Endodermal cell (in vitro differentiated cells): ENCODE data around the gene CLSTN2. TPM values are rescaled to one million over a fixed set of nuclear protein-coding genes. Genes with fewer than 3 reads are reported as not detected.

Source experiments
- DNase-seq: peaks from one replicate; pipeline ENCODE4 v3.0.0-alpha.2; 2017
- H3K27ac ChIP-seq: 2 replicates; pipeline ENCODE4 v1.5.1; 2013; ENCODE audit warnings: mild to moderate bottlenecking, low read depth, low read length, moderate library complexity
- H3K27me3 ChIP-seq: 2 replicates; pipeline ENCODE4 v1.6.1; 2013; ENCODE audit warnings: mild to moderate bottlenecking, low read length, moderate library complexity; ENCODE audit not compliant: insufficient read depth, control insufficient read depth, poor library complexity, severe bottlenecking
- H3K36me3 ChIP-seq: 2 replicates; pipeline ENCODE4 v1.7.0; 2013; ENCODE audit warnings: mild to moderate bottlenecking, low read length, moderate library complexity; ENCODE audit not compliant: control insufficient read depth, insufficient read depth
- H3K4me1 ChIP-seq: one replicate; pipeline ENCODE4 v1.7.0; 2013; ENCODE audit warnings: low read length; ENCODE audit not compliant: control insufficient read depth, insufficient read depth
- H3K4me3 ChIP-seq: 2 replicates; pipeline ENCODE4 v1.5.1; 2013; ENCODE audit warnings: mild to moderate bottlenecking, low read length, moderate library complexity
- H3K9ac ChIP-seq: 2 replicates; pipeline ENCODE4 v1.6.1; 2013; ENCODE audit warnings: mild to moderate bottlenecking, low read length, moderate library complexity; ENCODE audit not compliant: poor library complexity, severe bottlenecking; ENCODE audit errors: extremely low read depth
- H3K9me3 ChIP-seq: 2 replicates; pipeline ENCODE4 v1.6.1; 2013; ENCODE audit warnings: mild to moderate bottlenecking, low read length, moderate library complexity; ENCODE audit not compliant: control insufficient read depth
- H3K27ac Mint-ChIP-seq: 2 replicates; pipeline ENCODE4 v1.8.0; 2020; ENCODE audit warnings: mixed read lengths
- H3K27me3 Mint-ChIP-seq: 2 replicates; pipeline ENCODE4 v1.8.0; 2021; ENCODE audit warnings: mild to moderate bottlenecking, mixed read lengths; ENCODE audit not compliant: insufficient read depth
- H3K36me3 Mint-ChIP-seq: 2 replicates; pipeline ENCODE4 v1.8.0; 2020; ENCODE audit warnings: low read depth, mixed read lengths
- H3K4me1 Mint-ChIP-seq: 2 replicates; pipeline ENCODE4 v1.8.0; 2020; ENCODE audit warnings: mixed read lengths
- H3K4me3 Mint-ChIP-seq: 2 replicates; pipeline ENCODE4 v1.8.0; 2020; ENCODE audit warnings: mild to moderate bottlenecking, moderate library complexity, mixed read lengths
- H3K9me3 Mint-ChIP-seq: 2 replicates; pipeline ENCODE4 v1.8.0; 2020; ENCODE audit warnings: mild to moderate bottlenecking, mixed read lengths
- WGBS, 2 experiments: methylation state at CpG; one replicate each; pipeline versions ENCODE4 v1.1.5 to v1.1.7; 2013; ENCODE audit warnings: missing lambda C conversion rate in 2 of 2, mixed read lengths in 1 of 2; ENCODE audit not compliant: insufficient coverage in 1 of 2, insufficient read length in 1 of 2; 5-methylcytosine and 5-hydroxymethylcytosine counted together
- total RNA-seq, 2 donors: library from RNA; stranded (reverse); fragmentation: NEBNext Ultra II Directional in 1 of 2; extraction: Animal tissue kit (Norgen Biotek cat#: 25700) in 1 of 2; gene quantifications; 2 replicates in 1 of 2; 3 replicates in 1 of 2; pipeline ENCODE4 v1.2.1, GENCODE V29; 2021
- TF ChIP-seq, protein P1 (sequence below): fragments of 200-600 bp; sonication (generic); conservative IDR thresholded peaks from 2 replicates; pipeline ENCODE4 v1.5.0; 2021; ENCODE audit warnings: antibody characterized with exemption, mild to moderate bottlenecking

Gene CLSTN2
- total RNA-seq, 2 donors from 2014 or later = 0.13 to 0.42 TPM

DNA sequence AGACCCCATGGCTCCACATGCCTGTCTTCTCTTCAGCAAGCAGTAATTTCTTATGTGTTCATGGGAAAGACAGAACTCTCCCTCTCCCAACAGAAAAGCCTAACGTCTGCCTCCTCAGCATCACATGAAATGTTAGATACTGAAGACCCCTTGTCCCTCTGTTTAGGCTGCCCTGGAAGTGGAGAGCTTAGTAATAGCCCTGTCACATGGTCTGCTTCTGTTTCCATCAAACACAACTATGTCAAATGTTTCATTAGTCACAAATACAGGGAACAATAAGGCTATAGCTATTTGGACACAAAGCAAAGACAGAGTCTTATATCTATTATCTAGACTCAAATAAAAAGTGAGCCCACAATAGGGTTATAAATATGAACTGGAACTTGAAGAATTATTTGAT, 552.6 kb downstream of the CLSTN2 start:
- Histone ChIP-seq H3K36me3 (no peaks in the 10 kb centered on the region), H3K9ac (no peak overlapping the region), H3K4me3 (no peak overlapping the region), H3K9me3 (peaks cover 13% of the 10 kb centered on the region), H3K27me3 (no peaks in the 10 kb centered on the region), H3K4me1 (no peaks in the 10 kb centered on the region), H3K27ac (no peak overlapping the region)
- no peaks in the 10 kb centered on the region for H3K4me1 Mint-ChIP-seq
- H3K27me3 Mint-ChIP-seq = peaks cover 6% of the 10 kb centered on the region
- H3K36me3 Mint-ChIP-seq = peaks cover 4% of the 10 kb centered on the region
- H3K4me3 Mint-ChIP-seq = no peak overlapping the region
- TF ChIP-seq, protein P1, sequence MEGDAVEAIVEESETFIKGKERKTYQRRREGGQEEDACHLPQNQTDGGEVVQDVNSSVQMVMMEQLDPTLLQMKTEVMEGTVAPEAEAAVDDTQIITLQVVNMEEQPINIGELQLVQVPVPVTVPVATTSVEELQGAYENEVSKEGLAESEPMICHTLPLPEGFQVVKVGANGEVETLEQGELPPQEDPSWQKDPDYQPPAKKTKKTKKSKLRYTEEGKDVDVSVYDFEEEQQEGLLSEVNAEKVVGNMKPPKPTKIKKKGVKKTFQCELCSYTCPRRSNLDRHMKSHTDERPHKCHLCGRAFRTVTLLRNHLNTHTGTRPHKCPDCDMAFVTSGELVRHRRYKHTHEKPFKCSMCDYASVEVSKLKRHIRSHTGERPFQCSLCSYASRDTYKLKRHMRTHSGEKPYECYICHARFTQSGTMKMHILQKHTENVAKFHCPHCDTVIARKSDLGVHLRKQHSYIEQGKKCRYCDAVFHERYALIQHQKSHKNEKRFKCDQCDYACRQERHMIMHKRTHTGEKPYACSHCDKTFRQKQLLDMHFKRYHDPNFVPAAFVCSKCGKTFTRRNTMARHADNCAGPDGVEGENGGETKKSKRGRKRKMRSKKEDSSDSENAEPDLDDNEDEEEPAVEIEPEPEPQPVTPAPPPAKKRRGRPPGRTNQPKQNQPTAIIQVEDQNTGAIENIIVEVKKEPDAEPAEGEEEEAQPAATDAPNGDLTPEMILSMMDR = no peak
- no peak for DNase-seq
- 82% methylated on average over 1 of the region's 1 CpG; no CpG with 5 or more reads in 1 of the 2 experiments for WGBS, 2 experiments
- H3K27ac Mint-ChIP-seq = no peak overlapping the region
- peaks cover 27% of the 10 kb centered on the region for H3K9me3 Mint-ChIP-seq

DNA sequence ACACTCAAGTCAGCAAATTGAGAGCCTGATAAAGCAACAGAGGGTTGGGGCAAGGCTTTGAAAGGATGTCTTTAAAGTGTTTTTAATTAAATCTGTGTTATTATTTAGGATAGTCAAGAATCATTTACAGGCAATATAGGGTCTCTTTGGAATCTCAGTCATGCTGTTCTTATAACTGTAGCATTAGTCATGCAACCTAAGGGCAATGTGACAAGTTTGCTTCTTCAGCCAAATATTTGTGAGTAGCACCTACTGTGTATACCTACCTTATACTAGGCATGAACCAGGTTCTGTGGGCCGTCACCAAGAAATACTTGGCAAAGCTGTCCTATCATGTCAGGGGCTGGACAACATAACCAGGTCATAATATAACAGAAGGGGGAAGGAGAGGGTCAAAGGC, 558.3 kb downstream of the CLSTN2 start:
- no peak for DNase-seq
- H3K4me3 Mint-ChIP-seq = no peak overlapping the region
- WGBS, 2 experiments = 100% methylated on average over 1 of the region's 1 CpG
- peaks cover 2% of the 10 kb centered on the region for H3K4me1 Mint-ChIP-seq
- no peak overlapping the region for H3K27ac Mint-ChIP-seq
- H3K9me3 ChIP-seq = no peaks in the 10 kb centered on the region
- H3K27ac ChIP-seq = no peak overlapping the region
- no peak overlapping the region for H3K9ac ChIP-seq
- no peaks in the 10 kb centered on the region for H3K4me1 ChIP-seq
- peaks cover 10% of the 10 kb centered on the region for H3K27me3 Mint-ChIP-seq
- H3K27me3 ChIP-seq = no peaks in the 10 kb centered on the region
- no peaks in the 10 kb centered on the region for H3K9me3 Mint-ChIP-seq
- H3K36me3 Mint-ChIP-seq = no peaks in the 10 kb centered on the region
- no peak overlapping the region for H3K4me3 ChIP-seq
- no peaks in the 10 kb centered on the region for H3K36me3 ChIP-seq
- TF ChIP-seq, protein P1 = no peak

GRCh38 chr3:140494970-140495369, 560.0 kb downstream of the CLSTN2 start:
- TF ChIP-seq, protein P1 = no peak
- peaks cover 2% of the 10 kb centered on the region for H3K4me1 Mint-ChIP-seq
- no peaks in the 10 kb centered on the region for H3K9me3 Mint-ChIP-seq
- H3K36me3 Mint-ChIP-seq = no peaks in the 10 kb centered on the region
- peaks cover 10% of the 10 kb centered on the region for H3K27me3 Mint-ChIP-seq
- Histone ChIP-seq H3K4me3 (no peak overlapping the region), H3K4me1 (no peaks in the 10 kb centered on the region), H3K27ac (no peak overlapping the region), H3K27me3 (no peaks in the 10 kb centered on the region), H3K9ac (no peak overlapping the region), H3K36me3 (no peaks in the 10 kb centered on the region), H3K9me3 (no peaks in the 10 kb centered on the region)
- H3K4me3 Mint-ChIP-seq = no peak overlapping the region
- 78 to 92% methylated on average over 2 of the region's 2 CpGs for WGBS, 2 experiments
- DNase-seq = no peak
- no peak overlapping the region for H3K27ac Mint-ChIP-seq
